CD4-positive, alpha-beta T cell treated with Interleukin-17A for 4 hours (primary cell): Measurements from ENCODE around the gene TEX264.
A peak's percentile ranks its signal among the peaks of the same experiment; 100 is the strongest.
"Not testable (repeated sequence)": the region's sequence is repeated elsewhere in the genome, so short reads cannot be mapped to it uniquely, and the experiment has no call there.

ENCODE experiments used
- DNase-seq: peaks from one replicate; pipeline ENCODE4 v3.0.0-alpha.2; 2020; ENCODE audit warnings: mixed read lengths

Gene TEX264, protein sequence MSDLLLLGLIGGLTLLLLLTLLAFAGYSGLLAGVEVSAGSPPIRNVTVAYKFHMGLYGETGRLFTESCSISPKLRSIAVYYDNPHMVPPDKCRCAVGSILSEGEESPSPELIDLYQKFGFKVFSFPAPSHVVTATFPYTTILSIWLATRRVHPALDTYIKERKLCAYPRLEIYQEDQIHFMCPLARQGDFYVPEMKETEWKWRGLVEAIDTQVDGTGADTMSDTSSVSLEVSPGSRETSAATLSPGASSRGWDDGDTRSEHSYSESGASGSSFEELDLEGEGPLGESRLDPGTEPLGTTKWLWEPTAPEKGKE

DNA sequence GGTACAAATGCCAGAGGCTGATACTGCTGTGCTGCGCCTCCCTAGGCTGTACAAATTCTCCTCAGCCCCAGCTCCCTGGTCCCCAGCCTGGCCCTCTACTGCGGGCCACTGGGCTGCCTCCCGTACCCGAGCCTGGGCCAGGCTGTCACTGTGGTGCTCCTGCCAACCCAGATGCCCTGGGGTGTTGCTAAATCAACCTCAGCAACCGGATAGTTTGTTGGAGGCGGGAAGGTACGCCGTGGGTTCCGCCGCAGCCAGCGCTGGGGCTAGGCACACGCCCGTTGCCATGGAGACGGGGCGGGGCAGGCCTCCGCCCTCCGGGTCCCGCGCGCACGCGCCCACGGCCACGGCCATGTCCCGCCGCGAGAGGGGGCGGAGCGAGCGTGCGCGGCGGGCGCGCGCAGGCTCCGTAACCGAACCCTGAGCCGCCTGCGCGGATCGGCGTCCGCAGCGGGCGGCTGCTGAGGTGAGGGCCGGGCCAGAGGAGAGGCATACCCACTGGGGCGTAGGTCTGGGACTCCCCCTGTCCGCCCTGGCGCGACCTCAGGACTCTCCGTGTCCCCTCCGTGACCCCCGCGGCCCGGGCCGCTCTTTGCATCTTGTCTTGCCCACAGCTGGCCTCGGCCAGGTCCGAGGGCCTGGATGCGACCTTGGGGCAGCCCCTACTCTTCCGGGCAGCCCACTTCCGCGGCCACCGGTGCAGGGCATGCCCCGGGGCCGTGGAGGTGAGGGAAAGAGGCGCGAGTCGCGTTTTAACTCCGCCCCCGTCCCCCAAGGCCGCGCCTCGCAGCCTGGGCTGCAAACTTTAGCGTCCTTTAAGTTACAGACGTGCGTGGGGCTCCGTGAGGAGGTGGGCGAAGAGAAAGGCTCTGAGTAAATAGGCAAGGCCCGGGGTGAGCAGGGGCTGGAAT, at the start of gene TEX264:
Gene TEX264, plus strand, starts transcription at position 430 of the 911 bp plus-strand sequence. CDS start 3,053 bp downstream, outside the sequence.
- peak; percentile 98 for DNase-seq

DNA sequence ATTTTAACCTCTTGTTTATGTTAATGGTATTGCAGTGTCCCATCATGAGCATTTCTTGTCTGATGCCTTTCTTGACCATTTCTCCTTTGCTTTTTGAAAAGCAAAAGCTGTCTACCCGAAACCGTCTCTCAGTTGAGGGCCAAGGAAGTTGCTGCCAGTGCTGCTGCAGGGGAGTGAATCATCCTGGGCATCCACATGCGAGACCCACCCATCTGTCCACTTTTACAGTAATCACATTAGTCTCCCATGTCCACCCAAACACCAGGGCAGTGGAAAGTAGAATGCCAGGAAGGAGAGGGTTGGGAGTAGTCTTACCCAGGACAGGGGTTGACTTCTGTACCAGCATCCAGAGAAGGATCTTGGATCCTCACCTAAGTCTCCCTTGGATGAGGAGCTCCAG, 48.6 kb upstream of the TEX264 start:
- DNase-seq, result no peak

DNA sequence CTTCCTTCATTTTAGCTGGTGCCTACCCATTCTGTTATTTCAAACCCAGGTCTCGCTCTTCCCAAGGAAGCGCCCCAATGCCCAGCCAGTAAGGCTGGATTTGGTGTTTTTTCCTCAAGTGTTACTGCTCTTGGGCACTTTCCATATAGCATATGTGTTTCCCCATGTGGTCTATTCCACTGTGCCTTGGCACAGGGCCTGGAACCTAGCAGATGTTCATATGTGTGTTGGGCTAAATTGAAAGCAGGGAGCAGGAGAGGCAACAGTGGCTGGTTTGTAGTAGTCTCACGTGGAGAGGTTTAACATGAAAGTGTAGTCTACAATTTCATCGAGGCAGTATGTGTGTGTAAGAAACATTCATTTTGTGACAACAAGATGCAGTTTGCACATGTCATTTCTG, 48.2 kb upstream of the TEX264 start:
- DNase-seq, result no peak

DNA sequence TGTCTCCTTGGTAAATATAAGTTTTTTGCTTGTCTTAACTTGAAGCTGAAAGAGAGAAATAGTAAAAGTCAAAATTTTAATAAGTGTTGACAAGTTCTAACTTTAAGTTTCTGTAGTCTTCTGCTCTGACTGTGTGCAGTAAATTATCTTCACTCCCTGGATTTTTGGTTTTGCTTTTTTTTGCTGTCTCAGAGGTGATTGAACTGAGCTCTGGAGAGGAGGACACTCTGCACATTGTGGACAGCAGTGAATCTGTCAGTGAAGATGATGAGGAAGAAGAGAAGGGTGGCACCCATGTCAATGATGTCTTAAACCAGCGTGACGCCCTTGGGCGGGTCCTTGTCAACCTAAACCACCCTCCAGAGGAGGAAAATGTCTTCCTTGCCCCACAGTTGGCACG, 40.5 kb upstream of the TEX264 start:
- DNase-seq, result no peak

DNA sequence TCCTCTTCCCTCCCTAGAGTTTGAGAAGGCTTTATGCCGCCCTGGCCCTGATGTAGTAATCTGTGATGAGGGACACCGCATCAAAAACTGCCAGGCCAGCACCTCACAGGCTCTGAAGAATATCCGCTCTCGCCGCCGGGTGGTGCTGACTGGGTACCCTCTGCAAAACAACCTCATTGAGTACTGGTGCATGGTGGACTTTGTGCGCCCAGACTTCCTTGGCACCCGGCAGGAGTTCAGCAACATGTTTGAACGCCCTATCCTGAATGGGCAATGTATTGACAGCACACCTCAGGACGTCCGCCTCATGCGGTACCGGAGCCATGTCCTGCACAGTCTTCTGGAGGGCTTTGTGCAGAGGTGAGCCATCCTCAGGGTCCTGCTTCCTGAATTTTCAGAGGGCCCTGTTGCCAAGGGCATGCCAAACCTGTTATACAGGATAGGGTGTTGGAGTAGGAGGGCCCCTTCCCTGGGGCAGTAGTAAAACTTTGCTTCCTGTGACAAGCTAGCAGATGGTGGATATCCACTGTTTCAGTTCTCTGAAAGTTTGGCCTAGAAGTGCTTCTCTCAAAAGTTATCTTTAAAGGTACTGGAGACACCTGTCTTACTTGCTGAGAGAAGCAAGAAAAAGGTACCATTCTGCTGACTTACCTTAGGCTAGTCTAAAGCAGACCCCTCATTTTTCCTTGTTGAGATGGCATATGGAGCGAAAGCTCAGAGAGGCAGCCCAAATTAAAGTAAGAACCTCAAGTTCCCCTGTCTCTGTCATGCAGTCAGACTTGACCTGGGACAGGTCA, 33.7 kb upstream of the TEX264 start:
- no peak for DNase-seq

DNA sequence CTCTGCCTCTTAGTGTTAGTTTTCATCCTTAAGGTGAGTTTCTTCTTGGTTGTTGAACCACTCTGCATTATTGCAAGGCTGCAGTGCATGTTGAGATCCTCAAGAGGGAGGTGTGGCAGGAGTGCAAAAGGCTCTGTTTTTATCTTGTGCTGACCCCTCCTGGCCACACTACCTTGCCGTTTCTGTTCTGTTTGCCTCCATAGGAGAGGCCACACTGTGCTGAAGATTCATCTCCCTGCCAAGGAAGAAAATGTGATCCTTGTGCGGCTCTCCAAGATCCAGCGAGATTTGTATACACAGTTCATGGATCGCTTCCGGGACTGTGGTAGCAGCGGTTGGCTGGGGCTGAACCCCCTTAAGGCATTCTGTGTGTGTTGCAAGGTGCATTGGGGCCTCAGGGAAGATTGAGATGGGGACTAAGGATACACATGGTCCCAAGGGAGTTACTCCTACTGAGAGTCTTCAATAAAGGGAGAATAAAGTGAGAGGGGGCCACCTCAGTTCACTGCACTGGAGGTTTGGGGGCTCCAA, 33.0 kb upstream of the TEX264 start:
- DNase-seq, result peak; percentile 14

DNA sequence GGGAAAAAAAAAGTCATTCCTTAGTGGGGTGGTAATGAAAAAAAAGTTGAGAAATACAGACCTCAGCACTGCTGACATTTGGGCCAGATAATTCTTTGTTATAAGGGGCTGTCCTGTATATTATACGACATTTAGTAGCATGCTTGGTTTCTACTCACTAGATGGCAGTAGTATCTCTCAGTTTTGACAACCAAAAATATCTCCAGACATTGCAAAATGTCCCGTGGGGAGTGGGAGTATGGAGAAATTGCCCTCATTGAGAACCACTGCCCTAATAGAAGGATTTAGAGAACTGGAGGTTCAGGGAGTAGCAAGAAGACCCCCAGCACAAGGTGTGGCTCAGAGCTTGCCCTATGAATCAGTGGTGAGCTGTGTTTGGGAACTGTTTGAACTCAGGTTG, 28.6 kb upstream of the TEX264 start:
- no peak for DNase-seq

DNA sequence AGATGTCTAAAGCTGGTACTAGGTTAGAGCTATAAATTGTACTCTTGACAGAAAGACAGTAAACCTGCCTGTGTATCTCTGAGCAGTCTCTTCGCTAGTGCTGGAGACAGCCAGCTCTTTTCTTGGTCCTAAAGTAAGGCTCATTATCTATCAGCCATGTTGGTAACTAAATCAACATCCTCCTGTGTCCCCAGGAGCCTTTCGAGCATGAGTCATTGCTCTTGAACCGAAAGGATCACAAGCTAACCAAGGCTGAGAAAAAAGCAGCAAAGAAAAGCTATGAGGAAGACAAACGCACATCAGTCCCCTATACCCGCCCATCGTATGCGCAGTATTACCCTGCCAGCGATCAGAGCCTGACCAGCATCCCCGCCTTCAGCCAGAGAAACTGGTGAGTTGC, 25.0 kb upstream of the TEX264 start:
- no peak for DNase-seq

DNA sequence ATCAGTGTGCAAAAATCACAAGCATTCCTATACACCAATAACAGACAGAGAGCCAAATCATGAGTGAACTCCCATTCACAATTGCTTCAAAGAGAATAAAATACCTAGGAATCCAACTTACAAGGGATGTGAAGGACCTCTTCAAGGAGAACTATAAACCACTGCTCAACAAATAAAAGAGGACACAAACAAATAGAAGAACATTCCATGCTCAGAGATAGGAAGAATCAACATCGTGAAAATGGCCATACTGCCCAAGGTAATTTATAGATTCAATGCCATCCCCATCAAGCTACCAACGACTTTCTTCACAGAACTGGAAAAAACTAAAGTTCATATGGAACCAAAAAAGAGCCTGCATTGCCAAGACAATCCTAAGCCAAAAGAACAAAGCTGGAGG, 18.9 kb upstream of the TEX264 start:
- DNase-seq, result not testable (repeated sequence)

DNA sequence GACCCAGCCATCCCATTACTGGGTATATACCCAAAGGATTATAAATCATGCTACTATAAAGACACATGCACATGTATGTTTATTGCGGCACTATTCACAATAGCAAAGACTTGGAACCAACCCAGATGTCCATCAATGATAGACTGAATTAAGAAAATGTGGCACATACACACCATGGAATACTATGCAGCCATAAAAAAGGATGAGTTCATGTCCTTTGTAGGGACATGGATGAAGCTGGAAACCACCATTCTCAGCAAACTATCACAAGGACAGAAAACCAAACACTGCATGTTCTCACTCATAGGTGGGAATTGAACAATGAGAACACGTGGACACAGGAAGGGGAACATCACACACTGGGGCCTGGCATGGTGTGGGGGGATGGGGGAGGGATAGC, 17.6 kb upstream of the TEX264 start:
- DNase-seq, result not testable (repeated sequence)

DNA sequence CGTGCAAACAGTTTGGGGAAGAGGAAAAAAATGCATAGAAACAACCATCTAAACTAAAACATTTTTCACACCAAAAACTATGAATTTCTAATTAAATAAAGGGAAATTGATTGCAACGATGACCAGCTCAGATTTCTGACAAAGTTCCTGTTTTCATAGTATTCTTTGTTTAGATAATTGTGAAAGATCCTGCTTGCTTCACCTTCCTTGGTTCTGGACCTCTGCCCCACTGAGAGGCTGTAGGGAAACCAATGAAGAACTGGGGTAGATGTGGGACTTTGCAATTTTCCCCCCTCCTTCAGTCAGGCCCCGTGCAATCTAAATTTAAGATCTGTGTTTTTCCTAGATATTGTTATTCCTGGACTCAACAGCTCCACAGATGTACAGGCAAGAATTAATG, 13.8 kb upstream of the TEX264 start:
- no peak for DNase-seq

DNA sequence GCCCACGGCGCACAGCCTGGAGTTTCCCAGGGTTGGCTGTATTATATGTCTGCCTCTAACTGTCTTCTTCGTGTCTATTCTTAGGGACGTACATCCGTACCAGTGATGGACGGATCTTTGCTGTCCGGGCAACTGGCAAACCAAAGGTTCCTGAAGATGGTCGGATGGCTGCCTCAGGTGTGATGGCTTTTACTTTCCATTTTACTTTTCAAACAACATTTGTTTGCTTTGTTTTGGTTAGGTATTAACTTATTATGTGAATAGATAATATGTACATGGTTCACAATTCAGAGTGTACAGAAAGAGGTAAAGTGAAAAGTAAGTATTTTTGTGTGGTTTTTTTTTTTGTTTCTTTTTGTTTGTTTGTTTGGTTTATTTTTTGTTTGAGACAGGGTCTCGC, 11.1 kb upstream of the TEX264 start:
- DNase-seq, result no peak

DNA sequence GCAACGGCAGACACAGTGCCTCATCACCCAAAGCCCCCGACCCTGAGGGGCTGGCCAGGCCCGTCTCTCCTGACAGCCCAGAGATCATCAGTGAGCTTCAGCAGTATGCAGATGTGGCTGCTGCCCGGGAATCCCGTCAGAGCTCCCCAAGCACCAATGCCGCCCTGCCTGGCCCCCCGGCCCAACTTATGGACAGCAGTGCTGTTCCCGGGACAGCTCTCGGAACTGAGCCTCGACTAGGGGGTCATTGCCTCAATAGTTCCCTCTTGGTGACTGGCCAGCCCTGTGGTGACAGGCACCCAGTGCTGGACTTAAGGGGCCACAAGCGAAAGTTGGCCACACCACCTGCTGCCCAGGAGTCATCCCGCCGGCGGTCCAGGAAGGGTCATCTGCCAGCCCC, 8.6 kb upstream of the TEX264 start:
- DNase-seq, result no peak

DNA sequence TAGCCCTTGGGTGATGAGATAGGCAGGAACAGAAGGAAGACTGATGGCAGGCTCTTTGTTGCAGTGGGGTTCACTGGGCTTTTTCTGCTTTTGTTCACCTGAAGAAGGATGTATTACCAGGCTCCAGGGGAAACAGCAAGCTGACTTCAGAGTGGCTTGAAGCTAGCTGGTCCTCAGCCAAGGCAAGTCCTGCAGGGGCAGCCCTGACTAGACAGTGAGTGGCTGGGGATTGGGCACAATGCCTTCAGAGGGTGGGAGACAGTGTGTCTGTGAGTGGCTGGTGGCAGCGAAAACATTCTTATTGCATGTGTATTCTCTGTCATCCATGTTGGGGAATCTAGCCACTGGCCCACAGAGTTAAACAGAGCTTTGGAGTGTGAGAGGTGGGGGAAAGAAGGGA, 2.3 kb upstream of the TEX264 start:
- DNase-seq, result no peak

DNA sequence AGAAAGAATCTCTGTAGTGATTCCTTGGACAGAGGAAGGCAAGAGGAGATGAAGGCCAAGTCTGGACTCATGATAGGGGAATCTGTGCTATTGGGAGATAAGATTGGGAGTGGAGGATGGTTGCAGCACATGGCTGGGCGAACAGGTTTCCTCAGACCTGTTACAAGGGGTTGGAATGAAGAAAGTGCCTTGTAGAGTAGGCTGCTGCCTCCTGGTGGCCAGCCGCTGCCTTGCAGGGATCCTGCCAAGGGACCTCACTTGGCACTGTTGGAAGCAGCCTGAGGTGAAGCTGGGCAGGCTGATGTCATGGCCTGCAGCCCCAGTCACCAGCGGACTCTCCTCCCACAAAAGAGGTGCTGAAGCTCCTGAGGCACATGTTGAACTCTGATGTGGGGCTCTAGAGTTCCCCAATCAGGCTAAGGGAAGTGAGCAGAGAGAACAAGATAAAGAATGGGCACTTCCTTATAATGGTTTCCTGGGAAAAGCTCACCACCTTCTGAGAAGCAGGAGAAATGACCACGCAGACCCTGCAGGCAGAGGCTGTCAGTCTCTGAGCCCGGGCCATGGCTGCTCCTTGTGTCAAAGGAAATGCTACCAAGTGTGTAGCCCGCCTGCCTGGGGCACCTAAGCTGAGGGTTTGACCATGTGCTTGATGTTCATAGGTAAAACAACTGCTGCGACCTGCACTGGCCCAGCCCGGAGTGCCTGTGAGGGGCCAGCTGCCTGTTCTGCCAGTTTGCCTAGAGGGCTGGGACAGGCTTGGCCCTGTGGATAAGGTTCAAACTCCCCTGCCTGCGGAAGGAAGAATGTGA, 1.6 kb upstream of the TEX264 start:
- DNase-seq, result peak; percentile 86

DNA sequence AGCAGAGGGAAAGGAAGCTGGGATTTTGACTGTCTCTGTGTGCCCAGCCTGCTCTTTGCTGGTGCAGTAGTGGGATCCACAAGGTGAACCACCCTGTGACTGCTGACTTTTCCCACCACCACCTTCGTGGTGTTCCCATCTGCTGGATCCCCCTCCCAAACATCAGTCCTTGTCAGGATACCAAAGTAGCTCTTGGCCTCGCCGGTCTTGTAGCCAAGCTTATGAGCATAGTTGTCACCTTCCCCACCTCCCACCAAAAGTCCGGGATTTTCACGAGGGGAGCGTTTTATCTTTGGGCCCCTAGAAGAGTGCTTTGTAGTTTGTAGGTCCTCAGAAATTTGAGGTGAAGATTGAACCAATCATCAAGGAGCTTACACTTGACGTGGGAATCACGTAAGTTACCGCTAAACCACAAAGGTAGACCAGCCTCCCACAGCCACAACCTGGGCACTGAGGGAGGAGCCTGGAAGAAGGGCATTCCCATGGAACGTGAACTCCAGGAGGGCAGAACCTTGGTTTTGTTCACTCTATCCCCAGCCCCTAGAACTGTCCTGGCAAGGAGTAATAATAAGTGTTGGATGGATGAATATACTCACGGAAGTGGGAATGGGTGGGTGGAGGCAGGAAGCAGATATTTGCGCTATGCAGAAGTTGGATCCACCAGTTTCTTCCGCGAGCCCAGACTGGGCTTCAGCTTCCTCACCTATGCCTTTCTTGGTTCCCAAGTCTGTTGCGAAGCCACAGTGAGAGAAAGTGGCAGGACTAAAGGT, 814 bp upstream of the TEX264 start:
- peak; percentile 37 for DNase-seq

DNA sequence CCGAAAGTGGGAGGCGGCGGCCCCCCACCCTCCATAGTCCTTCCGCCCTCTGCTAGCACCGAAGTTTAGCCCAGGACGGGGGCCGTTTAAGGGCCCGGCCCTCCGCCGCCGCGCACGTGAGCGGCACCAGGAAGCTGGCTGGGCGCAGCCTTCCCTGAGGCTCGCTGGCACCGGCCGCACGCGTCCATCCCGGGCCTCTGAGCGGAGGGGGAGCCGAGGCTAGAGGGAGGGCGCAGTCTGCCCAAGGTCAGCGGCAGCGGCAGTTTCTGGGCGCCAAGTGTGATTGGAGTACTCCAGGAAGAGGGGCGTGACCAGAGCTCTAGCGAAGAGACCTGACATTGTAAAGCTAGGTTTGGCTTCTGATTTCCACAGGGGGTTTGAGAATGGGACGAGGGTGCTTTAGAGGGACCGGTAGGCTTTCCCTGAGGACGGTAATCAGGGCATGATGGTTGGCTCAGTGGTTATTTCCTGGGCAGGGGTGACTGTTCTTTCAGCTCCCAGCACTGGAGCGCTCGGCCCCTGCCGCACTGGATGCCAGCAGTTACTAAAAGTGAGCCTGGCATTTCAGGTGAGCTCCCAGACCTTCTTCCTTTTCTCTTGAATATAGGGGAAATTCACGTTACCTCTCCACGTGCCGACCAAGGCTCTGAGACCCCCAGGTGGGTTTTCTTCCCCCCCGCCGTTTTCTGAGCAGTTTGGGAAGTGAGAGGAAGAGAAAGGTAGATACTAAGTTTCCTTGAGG, 853 bp downstream of the TEX264 start:
- peak; percentile 69 for DNase-seq

DNA sequence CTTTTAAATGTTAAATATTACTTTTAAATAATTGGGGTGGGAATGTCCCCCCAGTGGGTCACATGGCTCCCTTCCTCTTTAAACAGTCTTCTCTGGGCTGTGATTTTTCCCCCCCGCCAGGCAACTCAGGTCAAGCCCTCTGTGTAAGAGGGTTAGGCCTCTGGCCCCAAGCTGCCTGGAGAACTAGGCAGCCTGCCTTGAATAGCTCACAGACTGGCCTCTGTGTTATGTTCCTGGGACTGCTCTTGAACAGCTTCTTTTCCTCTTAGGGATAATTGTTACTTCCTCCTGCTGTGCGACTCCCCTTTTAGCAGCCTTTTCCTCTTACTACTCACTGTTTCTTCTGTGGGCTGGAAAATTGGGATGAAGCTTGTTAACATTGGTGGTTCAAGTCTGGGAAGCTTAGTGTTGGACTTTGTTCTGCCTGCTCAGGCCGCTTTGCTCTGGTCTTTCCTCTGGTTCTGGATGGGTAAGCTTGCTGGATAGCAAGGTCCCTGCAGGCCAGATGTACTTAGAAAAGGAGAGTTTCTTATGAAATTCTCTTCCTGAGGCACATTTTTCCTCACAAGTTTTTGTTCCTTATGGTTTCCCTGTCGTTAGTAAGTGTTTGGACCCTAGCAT, 2.2 kb downstream of the TEX264 start:
- DNase-seq, result no peak

DNA sequence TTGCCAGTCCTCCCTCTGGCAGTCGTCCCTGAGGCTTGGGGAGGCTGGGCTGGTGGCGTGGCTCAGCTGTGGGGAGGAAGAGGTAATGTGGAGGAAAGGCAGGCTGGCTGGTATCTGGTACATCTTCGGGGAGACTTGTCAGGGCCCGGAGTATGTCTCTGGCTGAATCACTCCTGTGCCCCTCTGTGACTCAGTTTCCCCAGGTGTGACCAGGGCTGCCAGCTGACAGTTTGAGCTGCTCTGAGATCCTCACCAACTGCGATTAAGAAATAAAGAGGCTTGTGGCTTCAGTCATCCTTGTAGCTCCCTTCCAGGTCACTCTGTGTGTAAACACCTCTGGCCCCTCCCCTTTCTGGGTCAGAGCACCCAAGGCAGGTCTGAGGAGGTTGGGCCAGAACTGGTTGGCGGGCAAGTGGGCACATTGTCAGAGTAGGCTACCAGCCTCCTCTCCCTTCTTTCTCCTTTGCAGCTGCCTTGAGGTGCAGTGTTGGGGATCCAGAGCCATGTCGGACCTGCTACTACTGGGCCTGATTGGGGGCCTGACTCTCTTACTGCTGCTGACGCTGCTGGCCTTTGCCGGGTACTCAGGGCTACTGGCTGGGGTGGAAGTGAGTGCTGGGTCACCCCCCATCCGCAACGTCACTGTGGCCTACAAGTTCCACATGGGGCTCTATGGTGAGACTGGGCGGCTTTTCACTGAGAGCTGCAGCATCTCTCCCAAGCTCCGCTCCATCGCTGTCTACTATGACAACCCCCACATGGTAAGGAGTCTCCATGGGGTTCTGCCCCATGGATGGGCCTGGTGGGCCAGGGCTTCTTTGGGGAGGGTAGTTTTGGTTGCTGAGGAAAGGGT, 3.0 kb downstream of the TEX264 start:
- no peak for DNase-seq
